ENCODE results near the gene FCER2. TPM values are rescaled to one million over a fixed set of nuclear protein-coding genes. Genes with fewer than 3 reads are reported as not detected.

FCER2 gene
- total RNA-seq, 2 experiments from 2014 or later = 3.0 to 3.7 TPM

DNA sequence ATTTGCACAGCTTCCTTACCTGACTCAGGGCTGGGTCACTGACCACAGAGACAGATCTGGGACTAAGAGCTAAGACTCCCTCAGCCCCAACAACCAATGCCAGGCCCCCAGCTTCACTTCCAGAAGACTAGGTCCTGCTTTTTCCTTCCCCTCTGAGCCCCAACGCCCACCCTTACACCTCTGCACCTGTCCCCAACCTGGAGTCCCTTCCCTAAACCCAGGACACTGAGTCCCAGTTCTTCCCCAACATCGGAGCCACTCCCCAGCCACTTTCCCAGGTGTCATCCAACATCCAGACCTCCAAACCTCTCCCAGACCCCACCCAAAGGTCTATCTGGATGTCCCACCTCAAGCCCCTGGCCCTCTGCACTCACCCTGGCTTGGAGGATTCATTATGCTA, 2.9 kb downstream of the FCER2 start:
- ChIA-PET CTCF (interaction anchor here (0.8 to 5.0 kb wide), 4 partner anchors 18 to 231 kb away, joined by 3 to 28 read pairs (median 6); partner anchors contain the start of gene TRAPPC5), POLR2A (interaction anchor here (0.9 to 1.6 kb wide), 6 partner anchors 8 to 102 kb away, joined by 3 to 4 read pairs (median 3); partner anchors contain the start of gene TRAPPC5)
- Mint-ChIP-seq H3K4me1 (ENCODE audit: low read depth) (peaks cover 23% of the 10 kb centered on the region), H3K36me3 (ENCODE audit: low read depth) (no peaks in the 10 kb centered on the region), H3K4me3 (peak overlapping the region; percentile 61), H3K27ac (peak overlapping the region; percentile 62), H3K27me3 (peaks cover 8% of the 10 kb centered on the region), H3K9me3 (no peaks in the 10 kb centered on the region)
- ATAC-seq = no peak
- TF ChIP-seq CTCF (IDR thresholded peaks at IDR 0.05) = no peak
- no peak for DNase-seq
- intact Hi-C loops (cut with micrococcal nuclease) = no loop called here

DNA sequence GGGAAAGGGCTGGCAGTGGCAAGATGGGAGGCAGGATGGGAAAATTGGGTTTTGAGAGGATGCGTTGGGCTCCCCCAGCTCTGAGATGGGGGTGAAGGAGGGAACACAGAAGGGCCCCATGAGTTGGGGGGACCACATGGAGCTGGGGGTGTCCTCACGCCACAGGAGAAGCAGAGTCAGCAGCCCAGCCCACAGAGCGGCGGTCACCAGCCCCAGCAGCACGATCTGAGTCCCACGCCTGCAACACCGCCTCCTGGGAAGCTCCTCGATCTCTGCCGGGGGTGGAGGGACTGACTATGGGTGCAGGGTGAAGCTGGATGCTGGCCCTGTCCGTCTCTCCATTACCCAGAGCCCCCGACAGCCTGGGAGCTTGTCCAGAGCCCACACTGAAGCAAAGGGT, 3.3 kb downstream of the FCER2 start:
- POLR2A ChIA-PET = interaction anchor here (0.9 to 1.6 kb wide), 4 partner anchors 10 to 101 kb away, joined by 3 read pairs; partner anchors contain the start of gene TRAPPC5
- CTCF ChIA-PET = interaction anchor here (0.9 to 5.0 kb wide), 3 partner anchors 18 to 101 kb away, joined by 3 to 28 read pairs (median 9); partner anchors contain the start of gene TRAPPC5
- intact Hi-C loops (cut with micrococcal nuclease) = no loop called here
- no peak for TF ChIP-seq CTCF (IDR thresholded peaks at IDR 0.05)
- DNase-seq (no peak), ATAC-seq (no peak)
- Mint-ChIP-seq H3K9me3 (no peaks in the 10 kb centered on the region), H3K36me3 (ENCODE audit: low read depth) (no peaks in the 10 kb centered on the region), H3K27me3 (peaks cover 8% of the 10 kb centered on the region), H3K4me1 (ENCODE audit: low read depth) (peaks cover 19% of the 10 kb centered on the region), H3K27ac (no peak overlapping the region), H3K4me3 (peak overlapping the region; percentile 61)

- no peaks in the 10 kb centered on the region for H3K9me3 Mint-ChIP-seq
- peaks cover 8% of the 10 kb centered on the region for H3K27me3 Mint-ChIP-seq
- no peaks in the 10 kb centered on the region for H3K36me3 Mint-ChIP-seq (ENCODE audit: low read depth)
- CTCF ChIA-PET = interaction anchor here (1.4 to 5.0 kb wide), 3 partner anchors 17 to 102 kb away, joined by 3 to 28 read pairs (median 9); partner anchors contain the start of gene TRAPPC5
- H3K4me1 Mint-ChIP-seq (ENCODE audit: low read depth) = peaks cover 17% of the 10 kb centered on the region
- H3K27ac Mint-ChIP-seq = no peak overlapping the region
- ATAC-seq = no peak
- POLR2A ChIA-PET = no interaction called here
- no peak for TF ChIP-seq CTCF (IDR thresholded peaks at IDR 0.05)
- no peak overlapping the region for H3K4me3 Mint-ChIP-seq
- DNase-seq = no peak
- intact Hi-C loops (cut with micrococcal nuclease) = no loop called here
These were observed 4.1 kb downstream of the FCER2 start for GRCh38 chr19:7697721-7698287.

- intact Hi-C loops (cut with micrococcal nuclease) = no loop called here
- Mint-ChIP-seq H3K9me3 (no peaks in the 10 kb centered on the region), H3K27me3 (peaks cover 8% of the 10 kb centered on the region), H3K27ac (no peak overlapping the region), H3K4me3 (no peak overlapping the region), H3K36me3 (ENCODE audit: low read depth) (no peaks in the 10 kb centered on the region), H3K4me1 (ENCODE audit: low read depth) (peaks cover 9% of the 10 kb centered on the region)
- DNase-seq (no peak), ATAC-seq (no peak)
- no peak for TF ChIP-seq CTCF (IDR thresholded peaks at IDR 0.05)
- ChIA-PET POLR2A (no interaction called here), CTCF (interaction anchor here (0.7 kb wide), 1 partner anchor 14 kb away, joined by 3 read pairs; the partner anchor contains the start of gene TRAPPC5)
These were observed 7.4 kb downstream of the FCER2 start for GRCh38 chr19:7694499-7694898.

DNA sequence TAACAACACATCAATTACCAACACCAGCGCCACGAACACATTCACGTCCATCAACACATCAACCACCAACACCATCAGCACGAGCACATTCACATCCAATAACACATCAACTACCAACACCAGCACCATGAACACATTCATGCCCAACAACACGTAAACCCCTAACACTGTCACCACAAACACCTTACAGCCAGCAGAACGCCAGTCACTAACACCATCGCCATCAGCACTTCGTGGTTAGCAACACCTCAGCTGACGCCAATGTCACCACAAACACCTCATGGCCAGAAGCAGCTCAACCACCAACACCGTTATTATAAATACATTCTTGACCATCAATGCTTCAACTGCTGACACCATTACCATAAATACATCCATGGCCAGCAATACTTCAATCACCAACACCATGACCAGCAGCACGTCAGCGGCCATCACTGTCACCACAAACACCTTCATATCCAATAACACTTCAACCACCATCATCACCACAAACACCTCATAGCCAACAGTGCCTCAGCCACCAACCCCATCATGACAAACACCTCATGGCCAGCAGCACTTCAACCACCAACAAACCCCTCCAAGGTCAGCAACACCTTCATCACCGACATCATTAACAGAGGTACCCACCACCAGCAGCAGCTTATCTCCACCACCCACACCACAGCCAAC, 9.4 kb downstream of the FCER2 start:
- H3K27me3 Mint-ChIP-seq = peaks cover 3% of the 10 kb centered on the region
- no peak for TF ChIP-seq CTCF (IDR thresholded peaks at IDR 0.05)
- no peak overlapping the region for H3K4me3 Mint-ChIP-seq
- intact Hi-C loops (cut with micrococcal nuclease) = no loop called here
- H3K36me3 Mint-ChIP-seq (ENCODE audit: low read depth) = no peaks in the 10 kb centered on the region
- H3K27ac Mint-ChIP-seq = no peak overlapping the region
- ChIA-PET POLR2A (interaction anchor here (0.9 to 1.1 kb wide), 2 partner anchors 74 to 115 kb away, joined by 3 to 4 read pairs; no protein-coding TSS in a partner anchor), CTCF (interaction anchor here (1.0 kb wide), 1 partner anchor 12 kb away, joined by 3 read pairs; the partner anchor contains the start of gene TRAPPC5)
- DNase-seq = peak; percentile 51
- no peaks in the 10 kb centered on the region for H3K4me1 Mint-ChIP-seq (ENCODE audit: low read depth)
- H3K9me3 Mint-ChIP-seq = no peaks in the 10 kb centered on the region
- peak; percentile 51 for ATAC-seq

Measured in activated CD8-positive, alpha-beta T cell treated with anti-CD3 and anti-CD28 coated beads for 36 hours (primary cell).